ENCODE data around the gene OR2T35.
"Not testable (repeated sequence)": the region's sequence is repeated elsewhere in the genome, so short reads cannot be mapped to it uniquely, and the experiment has no call there.

OR2T35 gene

GRCh38 chr1:248645178-248645577 is at the start of gene OR2T35:
TSS of gene OR2T35 (minus strand) at chr1:248645278. CDS start at chr1:248639258, 6,020 bp downstream.
- not testable (repeated sequence) for DNase-seq (ENCODE audit: low read depth)

GRCh38 chr1:248691567-248692155 is 46.6 kb upstream of the OR2T35 start:
- no peak for DNase-seq (ENCODE audit: low read depth)

- no peak for DNase-seq (ENCODE audit: low read depth)
These were observed 43.6 kb upstream of the OR2T35 start for GRCh38 chr1:248688527-248689298.

GRCh38 chr1:248686815-248687214 is 41.7 kb upstream of the OR2T35 start:
- DNase-seq (ENCODE audit: low read depth), result no peak

GRCh38 chr1:248681651-248682050 is 36.6 kb upstream of the OR2T35 start:
- DNase-seq (ENCODE audit: low read depth), result no peak

GRCh38 chr1:248670003-248670402 is 24.9 kb upstream of the OR2T35 start:
- DNase-seq (ENCODE audit: low read depth), result no peak

- DNase-seq (ENCODE audit: low read depth), result not testable (repeated sequence)
These were observed 18.6 kb upstream of the OR2T35 start for GRCh38 chr1:248663453-248664328.

GRCh38 chr1:248656797-248657196 is 11.7 kb upstream of the OR2T35 start:
- DNase-seq (ENCODE audit: low read depth), result not testable (repeated sequence)

- not testable (repeated sequence) for DNase-seq (ENCODE audit: low read depth)
These were observed 10.3 kb upstream of the OR2T35 start, which contains the start of gene OR2T27 for GRCh38 chr1:248655354-248655753. TSS of gene OR2T27 (minus strand) at chr1:248655528. CDS start at chr1:248650884, 4,644 bp downstream.

- not testable (repeated sequence) for DNase-seq (ENCODE audit: low read depth)
These were observed 3.9 kb upstream of the OR2T35 start for GRCh38 chr1:248648770-248649536.

- DNase-seq (ENCODE audit: low read depth), result not testable (repeated sequence)
These were observed 2.0 kb downstream of the OR2T35 start for GRCh38 chr1:248642971-248643651.

GRCh38 chr1:248641583-248641982 is 3.5 kb downstream of the OR2T35 start:
- not testable (repeated sequence) for DNase-seq (ENCODE audit: low read depth)

- DNase-seq (ENCODE audit: low read depth), result not testable (repeated sequence)
These were observed 4.2 kb downstream of the OR2T35 start for GRCh38 chr1:248640906-248641305.

- not testable (repeated sequence) for DNase-seq (ENCODE audit: low read depth)
These were observed 5.4 kb downstream of the OR2T35 start for GRCh38 chr1:248639652-248640051.

- not testable (repeated sequence) for DNase-seq (ENCODE audit: low read depth)
These were observed 8.5 kb downstream of the OR2T35 start for GRCh38 chr1:248636612-248637011.

GRCh38 chr1:248634991-248635390 is 10.1 kb downstream of the OR2T35 start, which contains the start of gene OR2T11:
TSS of gene OR2T11 (minus strand) at chr1:248635091. CDS start at chr1:248627128, 7,963 bp downstream.
- DNase-seq (ENCODE audit: low read depth), result not testable (repeated sequence)

- no peak for DNase-seq (ENCODE audit: low read depth)
These were observed 13.6 kb downstream of the OR2T35 start for GRCh38 chr1:248631354-248632008.

GRCh38 chr1:248630551-248630950 is 14.5 kb downstream of the OR2T35 start:
- no peak for DNase-seq (ENCODE audit: low read depth)

- DNase-seq (ENCODE audit: low read depth), result no peak
These were observed 16.9 kb downstream of the OR2T35 start for GRCh38 chr1:248627971-248628844.

All from stimulated activated CD8-positive, alpha-beta memory T cell treated with anti-CD3 and anti-CD28 coated beads, Interleukin-15, amount 100 ng/mL, for 1 hour (primary cell).